PFSK-1 (cell line): ENCODE results near the gene DGKH.

Experiments
- FOXP2 ChIP-seq: optimal IDR thresholded peaks from 2 replicates; pipeline ENCODE3; 2011; ENCODE audit warnings: borderline replicate concordance, control low read depth, inconsistent platforms; ENCODE audit not compliant: insufficient read depth; ENCODE audit errors: extremely low read length, extremely low read depth
- POLR2AphosphoS5 ChIP-seq: IDR thresholded peaks from 2 replicates; pipeline ENCODE4 v1.6.1; 2012; ENCODE audit warnings: low read depth, mild to moderate bottlenecking, control low read depth, low read length, moderate library complexity
- REST ChIP-seq, 2 experiments: IDR thresholded peaks; 2 replicates each; pipeline versions ENCODE4 v1.6.1 to v1.8.0; 2011 to 2012; ENCODE audit warnings: low read depth in 2 of 2, low read length in 2 of 2, control low read depth in 1 of 2, inconsistent platforms in 1 of 2, mild to moderate bottlenecking in 1 of 2, moderate library complexity in 1 of 2; ENCODE audit not compliant: insufficient read depth in 1 of 2
- SIN3A ChIP-seq: IDR thresholded peaks from 2 replicates; pipeline ENCODE4 v1.6.1; 2012; ENCODE audit warnings: mild to moderate bottlenecking, low read length, moderate library complexity, borderline replicate concordance; ENCODE audit not compliant: insufficient read depth
- TAF1 ChIP-seq: IDR thresholded peaks from 2 replicates; pipeline ENCODE4 v1.6.1; 2012; ENCODE audit warnings: low read length, control low read depth, borderline replicate concordance; ENCODE audit not compliant: insufficient read depth

The DGKH gene

GRCh38 chr13:42127047-42127446, 78.6 kb downstream of the DGKH start:
- TF ChIP-seq TAF1 (no peak), REST (IDR thresholded peaks at IDR 0.05; ENCODE audit: insufficient read depth in 1 of 2, low read depth in 2 of 2, low read length in 2 of 2) (no peak), SIN3A (no peak), POLR2AphosphoS5 (no peak), FOXP2 (no peak)

DNA sequence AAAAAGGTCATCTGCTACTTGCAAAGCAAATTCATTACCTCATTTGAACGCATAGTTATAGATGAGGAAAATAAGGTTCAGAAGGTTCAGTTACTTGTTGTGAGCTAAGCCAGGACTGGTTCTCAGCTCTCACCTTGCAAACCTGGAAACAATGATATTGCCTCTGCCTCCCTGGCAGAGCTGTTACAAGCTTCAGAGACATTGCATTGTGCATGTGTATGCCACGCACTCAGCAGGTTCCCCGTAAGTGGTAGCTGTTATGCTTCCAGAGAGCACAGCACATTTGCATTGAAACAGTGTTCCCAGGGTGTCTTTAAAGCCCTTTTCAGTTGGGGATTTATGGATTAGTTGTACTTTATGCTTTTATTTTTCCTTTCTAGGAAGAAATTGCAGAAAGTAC, 80.6 kb downstream of the DGKH start:
- TF ChIP-seq SIN3A = no peak
- TF ChIP-seq TAF1 = no peak
- TF ChIP-seq POLR2AphosphoS5 = no peak
- TF ChIP-seq REST (IDR thresholded peaks at IDR 0.05; ENCODE audit: insufficient read depth in 1 of 2, low read depth in 2 of 2, low read length in 2 of 2) = no peak
- no peak for TF ChIP-seq FOXP2

DNA sequence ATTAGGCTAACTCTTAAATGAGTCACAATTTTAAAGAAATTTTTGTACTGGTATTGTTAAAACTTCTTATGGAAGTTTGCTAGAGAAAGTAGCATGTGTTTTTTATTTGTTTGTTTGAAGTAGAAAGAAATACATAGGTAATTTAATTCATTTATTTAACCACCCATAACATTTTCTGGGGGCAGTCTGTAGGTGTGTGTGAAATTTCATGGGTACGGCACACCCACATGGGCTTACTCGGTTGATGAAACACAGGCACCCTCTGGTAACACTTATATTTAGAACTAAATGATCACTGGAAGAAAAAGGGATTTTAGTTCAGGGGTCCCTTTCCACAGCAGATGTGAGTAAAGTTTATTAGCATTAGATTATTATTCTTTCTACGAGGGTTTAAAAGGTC, 88.1 kb downstream of the DGKH start:
- TF ChIP-seq FOXP2 (no peak), TAF1 (no peak), SIN3A (no peak), REST (IDR thresholded peaks at IDR 0.05; ENCODE audit: insufficient read depth in 1 of 2, low read depth in 2 of 2, low read length in 2 of 2) (no peak), POLR2AphosphoS5 (no peak)

GRCh38 chr13:42137856-42138537, 89.5 kb downstream of the DGKH start:
- TF ChIP-seq POLR2AphosphoS5 (no peak), SIN3A (no peak), TAF1 (no peak), FOXP2 (no peak), REST (IDR thresholded peaks at IDR 0.05; ENCODE audit: insufficient read depth in 1 of 2, low read depth in 2 of 2, low read length in 2 of 2) (no peak)
